GM19468 (cell line): Measurements from ENCODE around the gene CCM2.
"Not testable (repeated sequence)": the region's sequence is repeated elsewhere in the genome, so short reads cannot be mapped to it uniquely, and the experiment has no call there.

ENCODE experiments used
- ATAC-seq: cut with Tn5 transposase; IDR thresholded peaks from one replicate; pipeline ENCODE4 v1.9.1; 2021; ENCODE audit warnings: mild to moderate bottlenecking, moderate library complexity, moderate number of reproducible peaks; ENCODE audit not compliant: unreplicated experiment; ENCODE audit errors: extremely low read depth

The CCM2 gene

DNA sequence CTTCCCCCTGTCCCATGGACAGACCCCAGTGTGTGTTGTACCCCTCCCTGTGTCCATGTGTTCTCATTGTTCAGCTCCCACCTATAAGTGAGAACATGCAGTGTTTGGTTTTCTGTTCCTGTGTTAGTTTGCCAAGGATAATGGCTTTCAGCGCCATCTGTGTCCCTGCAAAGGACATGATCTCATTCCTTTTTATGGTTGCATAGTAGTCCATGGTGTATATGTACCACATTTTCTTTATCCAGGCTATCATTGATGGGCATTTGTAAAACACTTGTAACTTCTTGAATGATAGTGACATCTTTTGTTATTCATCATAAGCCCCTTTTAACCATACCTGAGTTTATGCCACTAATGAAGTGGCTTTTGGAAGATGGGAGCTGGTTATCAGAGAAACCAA lies 114.3 kb downstream of the CCM2 start:
- not testable (repeated sequence) for ATAC-seq

DNA sequence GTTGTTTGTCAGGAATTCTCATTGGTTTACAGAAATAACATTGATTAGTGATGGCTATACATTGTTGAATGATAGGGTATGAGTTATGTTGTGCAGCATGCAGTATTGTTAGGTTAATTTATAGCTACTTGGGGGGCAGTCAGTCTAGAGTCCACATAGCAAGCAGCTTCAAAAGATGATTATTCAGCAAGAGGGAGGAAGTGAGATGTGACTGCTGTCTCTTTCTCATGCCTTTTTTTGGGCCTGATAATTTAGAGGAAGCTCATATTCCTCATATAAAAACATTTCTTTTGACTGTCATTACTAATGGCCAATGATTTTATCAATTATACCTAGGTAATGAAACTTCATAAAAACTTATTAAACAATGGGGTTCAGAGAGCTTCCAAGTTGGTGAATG lies 114.9 kb downstream of the CCM2 start:
- ATAC-seq: no peak

DNA sequence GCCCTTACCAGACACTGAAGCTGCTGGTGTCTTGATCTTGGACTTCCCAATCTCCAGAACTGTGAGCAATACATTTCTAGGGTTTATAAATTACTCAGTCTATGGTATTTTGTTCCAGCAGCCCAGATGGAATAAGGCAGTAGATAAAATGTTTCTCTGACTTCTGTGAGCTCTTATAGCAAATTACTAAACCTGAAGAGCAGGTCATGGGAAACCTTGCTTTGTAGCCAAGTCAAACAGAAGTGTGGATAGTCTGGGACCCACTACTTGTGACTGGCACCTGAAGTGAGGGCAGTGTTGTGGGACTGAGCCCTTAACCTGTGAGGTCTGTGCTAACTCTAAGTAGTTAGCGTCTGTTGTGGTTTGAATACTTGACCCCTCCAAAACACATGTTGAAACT lies 116.0 kb downstream of the CCM2 start:
- ATAC-seq: no peak

DNA sequence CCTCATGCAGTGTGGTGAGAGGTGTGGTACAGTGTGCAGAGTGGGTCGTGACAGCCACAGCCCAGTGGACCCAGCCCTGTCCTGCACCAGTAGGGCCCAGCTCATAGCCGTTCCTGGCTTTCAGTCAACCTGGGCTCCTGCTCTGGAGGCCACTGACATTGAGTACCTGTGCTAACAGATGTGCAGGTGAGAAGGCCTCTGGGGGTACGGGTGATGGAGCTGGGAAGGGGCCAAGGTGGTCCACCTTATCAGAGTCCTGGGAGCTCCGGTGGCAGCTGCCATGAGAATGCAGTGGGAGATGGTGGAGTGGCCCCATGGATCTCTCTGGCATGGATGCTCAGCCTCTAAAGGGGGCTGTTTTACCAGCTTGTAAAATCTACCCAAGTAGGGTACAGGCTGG lies 117.6 kb downstream of the CCM2 start:
- no peak for ATAC-seq

DNA sequence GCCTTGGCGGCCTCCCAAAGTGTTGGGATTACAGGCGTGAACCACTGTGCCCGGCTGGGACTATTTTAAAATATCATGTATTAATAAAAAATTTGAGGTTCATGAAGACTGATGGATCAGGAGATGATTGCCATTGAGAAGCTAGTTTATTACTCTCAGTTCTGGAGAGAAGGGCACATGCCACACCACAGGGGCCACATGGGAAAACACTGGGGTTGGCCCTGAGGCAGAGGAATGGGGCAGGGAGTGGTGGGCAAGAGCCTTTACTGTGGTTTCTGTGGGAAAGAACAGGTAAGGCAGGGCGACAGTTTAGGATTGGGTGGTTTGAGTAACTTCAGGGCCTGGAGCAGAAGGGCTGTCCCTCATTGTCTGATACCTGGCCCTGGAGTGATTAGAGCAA lies 118.3 kb downstream of the CCM2 start:
- no peak for ATAC-seq

GRCh38 chr7:45118889-45119331 lies 118.9 kb downstream of the CCM2 start:
- ATAC-seq: no peak

DNA sequence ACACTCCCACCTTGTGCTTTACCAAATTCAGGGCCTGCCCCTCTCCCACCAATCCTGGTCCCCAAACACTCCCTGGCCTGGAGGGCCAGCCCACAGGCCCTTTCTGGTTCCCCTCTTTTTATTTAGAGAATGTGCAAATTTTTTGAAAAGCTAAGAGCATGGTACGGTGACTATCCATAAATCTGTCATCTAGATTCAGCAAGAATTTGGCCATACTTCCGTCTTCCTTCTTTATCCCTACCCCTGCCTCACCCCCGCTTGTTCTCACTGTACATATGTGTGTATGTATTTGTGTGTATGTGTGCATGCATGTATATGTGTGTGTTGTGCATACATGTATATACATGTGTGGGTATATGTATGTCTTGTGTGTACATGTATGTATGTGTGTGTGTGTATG lies 119.5 kb downstream of the CCM2 start:
- no peak for ATAC-seq

DNA sequence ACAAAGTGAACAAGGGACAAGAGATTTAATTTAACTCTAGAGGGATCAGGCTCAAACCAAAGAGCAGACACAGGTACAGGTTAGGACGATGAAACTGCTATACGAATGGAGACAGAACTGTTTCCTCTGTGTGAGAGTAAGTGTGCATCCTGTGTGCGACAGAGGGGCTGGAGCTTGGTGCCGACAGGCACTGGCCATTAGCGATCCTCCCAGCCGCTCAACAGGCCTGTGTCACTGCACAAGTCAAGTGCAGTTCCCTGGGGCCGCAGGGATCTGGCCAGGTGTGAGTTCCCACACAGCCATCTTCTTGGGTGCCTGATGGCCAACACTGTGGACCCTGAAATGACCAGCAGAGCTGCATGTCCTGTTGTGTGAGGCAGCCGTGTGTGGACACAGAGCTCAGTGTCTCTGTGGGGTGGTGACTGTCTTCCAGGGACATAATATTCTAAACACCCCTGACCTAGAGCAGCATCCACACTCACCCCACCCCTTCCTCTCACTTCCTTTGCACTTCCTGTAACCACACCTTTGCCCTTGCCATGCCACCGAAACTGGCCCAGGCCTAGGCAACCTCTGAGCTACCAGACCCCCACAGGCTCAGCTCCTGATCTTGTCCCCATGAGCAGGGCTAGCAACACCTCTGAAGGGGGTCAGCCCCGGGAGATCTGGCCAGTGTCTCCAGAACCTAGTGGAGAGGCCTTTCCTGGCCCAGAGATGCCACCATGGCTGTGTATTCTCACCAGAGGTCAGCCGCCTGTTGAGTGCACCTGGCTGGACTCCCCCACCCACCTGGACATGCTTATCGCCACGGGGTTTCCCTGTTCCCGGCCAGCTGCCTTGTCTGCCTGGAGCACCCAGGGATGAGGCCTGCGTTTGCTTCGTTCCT lies 123.2 kb downstream of the CCM2 start:
- ATAC-seq: no peak

DNA sequence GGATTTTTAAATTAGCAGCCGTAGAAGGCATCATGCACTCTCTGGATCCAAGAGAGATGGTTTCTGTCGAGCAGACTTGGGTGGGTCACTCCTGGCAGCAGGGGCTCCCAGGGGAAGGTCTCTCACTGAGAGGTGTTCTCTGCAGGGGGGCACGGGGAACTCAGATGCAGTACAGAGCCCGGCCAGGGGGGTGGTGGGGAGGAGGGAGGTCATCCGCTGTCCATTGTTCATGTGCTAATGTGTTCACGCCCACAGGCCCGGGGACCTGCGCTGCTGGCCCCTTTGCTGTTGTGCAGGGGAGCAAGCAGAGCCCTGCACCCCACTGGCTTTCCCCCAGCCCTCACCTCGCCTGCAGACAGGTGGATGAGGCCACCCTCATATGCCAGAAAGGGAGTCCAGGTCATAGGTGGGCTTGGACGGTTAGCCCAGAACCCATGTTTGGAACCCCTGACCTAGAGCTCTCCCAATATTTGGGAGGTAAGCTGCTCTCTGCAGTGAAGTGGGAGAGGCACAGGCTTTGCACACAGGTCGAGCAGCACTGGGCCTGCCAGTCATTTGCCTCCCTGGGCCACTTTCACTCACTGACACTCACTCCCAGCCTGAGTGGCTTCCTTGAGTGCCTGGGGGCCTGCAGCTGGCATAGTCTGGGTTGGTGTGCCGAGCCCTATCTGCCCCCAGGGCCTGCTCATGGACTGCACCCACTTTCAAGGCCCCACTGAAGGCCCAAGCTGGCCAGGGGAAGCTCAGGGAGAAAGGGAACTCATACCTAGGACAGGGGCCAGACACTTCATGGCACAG lies 124.1 kb downstream of the CCM2 start:
- ATAC-seq: no peak

DNA sequence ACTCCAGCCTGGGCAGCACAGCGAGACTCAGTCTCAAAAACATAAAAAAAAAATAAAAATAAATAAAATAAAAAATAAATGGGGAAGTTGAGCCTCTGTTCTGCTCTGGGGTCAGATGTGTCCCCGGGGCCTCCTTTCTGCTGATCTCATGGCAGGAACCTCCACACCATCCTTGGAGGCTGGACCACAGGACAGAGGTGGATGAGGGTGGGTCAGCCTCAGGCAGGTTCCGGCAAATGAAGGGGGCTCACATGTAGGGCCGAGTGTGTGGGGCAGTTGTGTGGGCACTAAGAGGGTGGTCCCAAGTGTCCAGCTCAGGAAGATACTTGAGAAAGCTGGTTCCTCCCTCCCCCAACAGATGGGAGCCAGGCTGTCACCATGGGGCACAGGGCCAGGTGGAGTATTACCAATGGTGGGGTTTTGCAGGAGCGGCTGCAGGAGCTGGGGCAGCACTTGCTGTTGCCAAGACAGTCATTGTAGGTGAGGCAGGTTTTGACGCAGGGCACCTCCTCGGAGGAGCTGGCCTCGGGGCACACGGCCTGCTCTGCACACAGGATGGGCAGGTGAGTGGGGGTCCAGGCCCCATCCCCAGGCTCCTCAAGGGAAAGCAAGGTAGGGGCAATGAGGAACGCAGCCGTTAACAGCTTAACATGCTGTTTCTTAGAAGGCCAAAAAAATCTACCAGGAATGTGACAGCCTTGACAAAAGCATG lies 125.3 kb downstream of the CCM2 start:
- no peak for ATAC-seq
